Fibroblast of lung (primary cell): ENCODE results near the gene PTK7. TPM values are rescaled to one million over a fixed set of nuclear protein-coding genes. Genes with fewer than 3 reads are reported as not detected.
A peak's percentile ranks its signal among the peaks of the same experiment; 100 is the strongest.
"Not testable (repeated sequence)": the region's sequence is repeated elsewhere in the genome, so short reads cannot be mapped to it uniquely, and the experiment has no call there.

Experiments
- DNase-seq, 2 donors: peaks; one replicate each; pipeline versions ENCODE4 v3.0.0 to v3.0.0-alpha.2; 2010; ENCODE audit warnings: low read depth in 2 of 2
- H2AFZ ChIP-seq: 2 replicates; pipeline ENCODE4 v1.5.1; 2012; ENCODE audit warnings: low read length, control low read depth, inconsistent platforms
- H3K27ac ChIP-seq: 2 replicates; pipeline ENCODE4 v1.5.1; 2011; ENCODE audit warnings: low read length, control low read depth; ENCODE audit not compliant: insufficient read depth
- H3K27me3 ChIP-seq: 2 replicates; pipeline ENCODE4 v1.5.1; 2011; ENCODE audit warnings: mild to moderate bottlenecking, low read length; ENCODE audit not compliant: control insufficient read depth, insufficient read depth
- H3K36me3 ChIP-seq: 2 replicates; pipeline ENCODE4 v1.5.1; 2011; ENCODE audit warnings: low read length; ENCODE audit not compliant: control insufficient read depth, insufficient read depth
- H3K4me1 ChIP-seq: 2 replicates; pipeline ENCODE4 v1.5.1; 2011; ENCODE audit warnings: low read length; ENCODE audit not compliant: control insufficient read depth, insufficient read depth; ENCODE audit errors: extremely low read depth
- H3K4me2 ChIP-seq: 2 replicates; pipeline ENCODE4 v1.5.1; 2011; ENCODE audit warnings: low read length, control low read depth; ENCODE audit not compliant: insufficient read depth; ENCODE audit errors: extremely low read depth
- H3K4me3 ChIP-seq, 4 experiments: fragments of 200-600 bp in 1 of 4; sonication (generic) in 1 of 4; replicated peaks in 1 of 4; 2 replicates each; pipeline ENCODE4 v1.5.1; 2011 to 2016; ENCODE audit warnings: low read length in 4 of 4, low read depth in 3 of 4, mild to moderate bottlenecking in 3 of 4, control low read depth in 2 of 4, inconsistent platforms in 1 of 4, mixed read lengths in 1 of 4; ENCODE audit not compliant: insufficient read depth in 1 of 4; ENCODE audit errors: control extremely low read depth in 1 of 4
- H3K79me2 ChIP-seq: 2 replicates; pipeline ENCODE4 v1.5.1; 2012; ENCODE audit warnings: mild to moderate bottlenecking, low read length, inconsistent platforms; ENCODE audit not compliant: control insufficient read depth, insufficient read depth
- H3K9ac ChIP-seq: 2 replicates; pipeline ENCODE4 v1.5.1; 2011; ENCODE audit warnings: mild to moderate bottlenecking, low read length, control low read depth; ENCODE audit not compliant: insufficient read depth
- H3K9me3 ChIP-seq: 2 replicates; pipeline ENCODE4 v1.5.1; 2012; ENCODE audit warnings: low read depth, low read length; ENCODE audit not compliant: control insufficient read depth, insufficient read depth
- H4K20me1 ChIP-seq: 2 replicates; pipeline ENCODE4 v1.5.1; 2011; ENCODE audit warnings: low read length; ENCODE audit not compliant: control insufficient read depth, insufficient read depth; ENCODE audit errors: extremely low read depth
- EZH2 ChIP-seq: IDR thresholded peaks from 2 replicates; pipeline ENCODE4 v1.5.1; 2012; ENCODE audit warnings: low read length, control low read depth, mild to moderate bottlenecking; ENCODE audit errors: missing control alignments
- polyA plus RNA-seq, 2 donors: library from polyadenylated mRNA; depleted of rRNA in 1 of 2; stranded (reverse) in 1 of 2; unstranded in 1 of 2; fragments of >200 nt; gene quantifications; 2 replicates each; pipeline ENCODE4 v1.2.1, GENCODE V29; 2011 to 2012; ENCODE audit warnings: missing spikeins in 1 of 2
- total RNA-seq: library from RNA; depleted of rRNA; stranded (reverse); fragments of >200 nt; gene quantifications from 2 replicates; pipeline ENCODE4 v1.2.1, GENCODE V29; 2014
- TF ChIP-seq, protein P1 (sequence below), 2 donors: IDR thresholded peaks in 1 of 2; conservative IDR thresholded peaks in 1 of 2; 1 replicate in 1 of 2; 2 replicates in 1 of 2; pipeline ENCODE4 v1.5.1; 2011 to 2012; ENCODE audit warnings: low read length in 2 of 2, control low read depth in 1 of 2, inconsistent platforms in 1 of 2, low read depth in 1 of 2, mild to moderate bottlenecking in 1 of 2

The PTK7 gene
- total and polyA plus RNA-seq, 2 donors (not counting 1 experiment from before 2014, with no cell fraction given), result 145 to 149 TPM

DNA sequence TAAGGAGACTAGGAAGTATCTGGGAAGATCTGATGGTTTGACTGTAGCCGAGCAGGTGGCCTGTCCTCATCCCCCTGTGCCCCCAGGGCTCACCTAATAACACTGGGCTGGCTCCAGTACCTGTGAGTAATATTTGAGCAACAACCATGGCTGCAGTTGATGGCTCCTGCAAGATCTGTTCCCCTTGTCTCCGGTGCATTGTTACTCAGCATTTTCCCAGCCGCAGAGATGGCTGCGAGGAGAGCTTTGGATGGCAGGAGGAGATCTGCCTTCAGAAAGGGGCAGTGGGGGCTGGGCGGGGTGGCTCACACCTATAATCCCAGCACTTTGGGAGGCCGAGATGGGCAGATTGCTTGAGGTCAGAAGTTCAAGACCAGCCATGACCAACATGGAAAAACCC is 39.3 kb downstream of the PTK7 start:
- Histone ChIP-seq H3K4me2 (no peak overlapping the region), H2AFZ (no peak overlapping the region), H3K4me1 (peaks cover 25% of the 10 kb centered on the region), H3K27me3 (no peaks in the 10 kb centered on the region), H3K36me3 (no peaks in the 10 kb centered on the region), H3K27ac (peak overlapping the region; percentile 35), H3K9me3 (no peaks in the 10 kb centered on the region), H4K20me1 (no peaks in the 10 kb centered on the region), H3K9ac (no peak overlapping the region), H3K4me3 (no peak overlapping the region), H3K79me2 (no peaks in the 10 kb centered on the region)
- TF ChIP-seq, protein P1, sequence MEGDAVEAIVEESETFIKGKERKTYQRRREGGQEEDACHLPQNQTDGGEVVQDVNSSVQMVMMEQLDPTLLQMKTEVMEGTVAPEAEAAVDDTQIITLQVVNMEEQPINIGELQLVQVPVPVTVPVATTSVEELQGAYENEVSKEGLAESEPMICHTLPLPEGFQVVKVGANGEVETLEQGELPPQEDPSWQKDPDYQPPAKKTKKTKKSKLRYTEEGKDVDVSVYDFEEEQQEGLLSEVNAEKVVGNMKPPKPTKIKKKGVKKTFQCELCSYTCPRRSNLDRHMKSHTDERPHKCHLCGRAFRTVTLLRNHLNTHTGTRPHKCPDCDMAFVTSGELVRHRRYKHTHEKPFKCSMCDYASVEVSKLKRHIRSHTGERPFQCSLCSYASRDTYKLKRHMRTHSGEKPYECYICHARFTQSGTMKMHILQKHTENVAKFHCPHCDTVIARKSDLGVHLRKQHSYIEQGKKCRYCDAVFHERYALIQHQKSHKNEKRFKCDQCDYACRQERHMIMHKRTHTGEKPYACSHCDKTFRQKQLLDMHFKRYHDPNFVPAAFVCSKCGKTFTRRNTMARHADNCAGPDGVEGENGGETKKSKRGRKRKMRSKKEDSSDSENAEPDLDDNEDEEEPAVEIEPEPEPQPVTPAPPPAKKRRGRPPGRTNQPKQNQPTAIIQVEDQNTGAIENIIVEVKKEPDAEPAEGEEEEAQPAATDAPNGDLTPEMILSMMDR (conservative IDR thresholded peaks at IDR 0.05 in 1 of 2, IDR thresholded peaks at IDR 0.05 in 1 of 2; ENCODE audit: low read depth in 1 of 2, low read length in 2 of 2), result no peak
- no peak for TF ChIP-seq EZH2
- DNase-seq, result peak in 1 of 2 donors; percentile 25

DNA sequence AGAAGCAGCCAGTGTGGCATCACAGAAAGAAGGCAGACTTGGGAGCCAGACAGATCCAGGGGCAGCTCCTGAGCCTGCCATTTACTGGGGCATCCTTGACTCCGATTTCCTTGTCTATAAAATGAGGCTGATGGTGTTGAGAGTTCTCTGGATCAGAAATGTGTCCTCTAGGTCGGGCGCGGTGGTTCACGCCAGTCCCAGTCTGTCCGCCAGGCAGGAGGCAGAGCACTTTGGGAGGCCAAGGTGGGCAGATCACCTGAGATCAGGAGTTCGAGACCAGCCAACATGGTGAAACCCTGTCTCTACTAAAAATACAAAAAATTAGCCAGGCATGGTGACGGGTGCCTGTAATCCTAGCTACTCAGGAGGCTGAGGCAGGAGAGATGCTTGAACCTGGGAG is 41.4 kb downstream of the PTK7 start:
- not testable (repeated sequence) for H3K79me2 ChIP-seq, H3K27ac ChIP-seq, H2AFZ ChIP-seq, H3K4me3 ChIP-seq, H3K9ac ChIP-seq, H4K20me1 ChIP-seq, H3K36me3 ChIP-seq, H3K9me3 ChIP-seq, DNase-seq, H3K4me2 ChIP-seq, H3K27me3 ChIP-seq
- H3K4me1 ChIP-seq, result peaks cover 40% of the 10 kb centered on the region

DNA sequence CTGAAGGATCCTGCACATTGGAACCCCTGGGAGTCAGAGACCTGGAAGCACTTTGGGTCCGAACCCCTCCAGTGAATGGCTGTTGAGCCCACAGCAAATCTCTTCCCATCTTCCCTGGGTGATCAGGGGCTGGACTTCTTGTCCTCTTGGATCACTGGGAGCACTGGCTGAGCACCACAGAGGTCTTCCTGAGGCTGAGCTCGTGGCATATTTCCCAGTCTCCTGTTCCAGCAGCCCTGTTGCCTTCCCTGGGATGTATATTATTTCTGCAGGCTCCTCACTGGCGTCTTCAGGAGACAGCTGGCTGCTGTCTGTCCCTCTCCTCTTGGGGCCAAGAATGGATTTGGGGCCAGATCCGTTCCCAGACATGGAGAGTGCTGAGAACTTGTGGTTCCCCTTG is 43.4 kb downstream of the PTK7 start:
- TF ChIP-seq EZH2, result no peak
- TF ChIP-seq, protein P1 (conservative IDR thresholded peaks at IDR 0.05 in 1 of 2, IDR thresholded peaks at IDR 0.05 in 1 of 2; ENCODE audit: low read depth in 1 of 2, low read length in 2 of 2), result no peak
- no peak overlapping the region for H3K4me3 ChIP-seq
- H3K27me3 ChIP-seq, result no peaks in the 10 kb centered on the region
- no peak overlapping the region for H3K27ac ChIP-seq
- peaks cover 7% of the 10 kb centered on the region for H3K79me2 ChIP-seq
- no peaks in the 10 kb centered on the region for H3K9me3 ChIP-seq
- no peak overlapping the region for H2AFZ ChIP-seq
- H4K20me1 ChIP-seq, result no peaks in the 10 kb centered on the region
- H3K36me3 ChIP-seq, result no peaks in the 10 kb centered on the region
- H3K9ac ChIP-seq, result no peak overlapping the region
- H3K4me1 ChIP-seq, result peaks cover 49% of the 10 kb centered on the region
- DNase-seq, result peak in 1 of 2 donors; percentile 77
- H3K4me2 ChIP-seq, result no peak overlapping the region
